Pancreas (tissue), 10 donors: Measurements from ENCODE around the gene CACNA1C. TPM values are rescaled to one million over a fixed set of nuclear protein-coding genes. Genes with fewer than 3 reads are reported as not detected.

Experiments
- ATAC-seq, 4 donors: fragments of 200-7000 bp; cut with Tn5 transposase; one replicate each; pipeline versions ENCODE4 v1.8.0 to v1.9.1; 2020; ENCODE audit warnings: mild to moderate bottlenecking in 4 of 4, moderate library complexity in 4 of 4
- DNase-seq, 6 donors: peaks; one replicate each; pipeline ENCODE4 v3.0.0-alpha.2; 2020
- FAIRE-seq: peaks from 2 replicates; lab custom pipeline; 2012; peaks lifted over from hg19 to GRCh38; lab: Jason Lieb, UNC
- H3K27ac ChIP-seq, 4 donors: fragments of 200-600 bp; sonication (generic); 1 replicate in 3 of 4; 2 replicates in 1 of 4; pipeline versions ENCODE4 v1.5.0 to v1.8.0; 2020
- H3K27me3 ChIP-seq, 4 donors: fragments of 200-600 bp; one replicate each; pipeline ENCODE4 v1.8.0; 2021
- H3K36me3 ChIP-seq, 3 donors: fragments of 200-600 bp; sonication (generic) in 1 of 3; one replicate each; pipeline versions ENCODE4 v1.5.0 to v1.8.0; 2020 to 2021
- H3K4me1 ChIP-seq, 3 donors: fragments of 200-600 bp; one replicate each; pipeline ENCODE4 v1.8.0; 2021
- H3K4me3 ChIP-seq, 4 donors: fragments of 200-600 bp; sonication (generic) in 2 of 4; one replicate each; pipeline versions ENCODE4 v1.5.0 to v1.8.0; 2020 to 2021
- H3K9me3 ChIP-seq, 4 donors: fragments of 200-600 bp; one replicate each; pipeline ENCODE4 v1.8.0; 2021
- WGBS, 2 donors: extraction: QIAGEN DNeasy Blood & Tissue Kit; methylation state at CpG; one replicate each; pipeline ENCODE4 v1.1.7; 2013; 5-methylcytosine and 5-hydroxymethylcytosine counted together
- intact Hi-C, 3 donors: fragments of 100-400 bp; cut with DNase I; formaldehyde crosslinking; loops; one replicate each; pipeline versions ENCODE4 v1.11.1 to v1.14.2; 2022
- polyA plus RNA-seq, 2 donors: library from polyadenylated mRNA; stranded (reverse); fragments of 200-250 nt; gene quantifications; one replicate each; pipeline ENCODE4 v1.2.3, GENCODE V29; 2013
- total RNA-seq, 6 donors: library from RNA; stranded (reverse); fragmentation: NEBNext Ultra II Directional in 4 of 6; extraction: Animal tissue kit (Norgen Biotek cat#: 25700) in 4 of 6; gene quantifications; one replicate each; pipeline versions ENCODE4 v1.2.1 to v1.2.4, GENCODE V29; 2021 to 2023
- TF ChIP-seq, protein P1 (sequence below), 4 donors: fragments of 200-600 bp; sonication (generic) in 3 of 4; IDR thresholded peaks; one replicate each; pipeline versions ENCODE4 v1.5.0 to v1.8.0; 2021; ENCODE audit warnings: antibody characterized with exemption in 4 of 4
- donor health status: healthy with polysubstance abuse.
- donor health status: DM: no; HTN: no; CAD: no; lungs with moderate emphysema.
- donor health status: DM: no; HTN: no; CAD: no.
- donor health status: control.
- donor health status: control.
- donor health status: Bipolar disorder and iron deficiency.
- donor health status: DM: yes; HTN: yes; CAD: no.
- donor health status: DM: no; HTN: no; CAD: no.
- donor health status: DM: no; HTN: no; CAD: no.
- donor health status: DM: yes; HTN: yes; CAD: no.

Gene CACNA1C
- total and polyA plus RNA-seq, 8 donors: 1.2 to 3.8 (median 2.3) TPM

DNA sequence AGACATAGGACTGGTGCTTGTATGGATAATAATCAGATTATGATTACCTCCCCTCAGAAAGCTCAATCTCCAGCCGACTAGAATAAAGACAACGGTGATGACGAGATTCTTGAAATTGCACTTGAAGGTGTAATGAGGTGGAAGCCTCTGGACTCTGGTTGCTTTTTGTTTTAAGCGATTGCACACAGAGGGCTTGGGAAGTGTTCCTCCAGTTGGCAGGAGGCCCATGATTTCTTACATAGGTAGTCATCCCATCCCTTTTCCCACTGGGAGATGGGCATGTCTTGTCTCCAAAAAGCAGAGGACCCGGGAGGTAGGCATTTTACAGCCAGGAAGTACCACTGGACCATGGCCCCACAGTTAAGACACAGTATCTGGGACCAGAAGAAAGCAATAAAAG, 576.3 kb downstream of the CACNA1C start:
- no peaks in the 10 kb centered on the region for H3K27me3 ChIP-seq
- intact Hi-C loops: no loop called here
- H3K36me3 ChIP-seq: no peaks in the 10 kb centered on the region
- DNase-seq: no peak
- H3K4me3 ChIP-seq: no peak overlapping the region
- no peaks in the 10 kb centered on the region for H3K9me3 ChIP-seq
- TF ChIP-seq, protein P1, sequence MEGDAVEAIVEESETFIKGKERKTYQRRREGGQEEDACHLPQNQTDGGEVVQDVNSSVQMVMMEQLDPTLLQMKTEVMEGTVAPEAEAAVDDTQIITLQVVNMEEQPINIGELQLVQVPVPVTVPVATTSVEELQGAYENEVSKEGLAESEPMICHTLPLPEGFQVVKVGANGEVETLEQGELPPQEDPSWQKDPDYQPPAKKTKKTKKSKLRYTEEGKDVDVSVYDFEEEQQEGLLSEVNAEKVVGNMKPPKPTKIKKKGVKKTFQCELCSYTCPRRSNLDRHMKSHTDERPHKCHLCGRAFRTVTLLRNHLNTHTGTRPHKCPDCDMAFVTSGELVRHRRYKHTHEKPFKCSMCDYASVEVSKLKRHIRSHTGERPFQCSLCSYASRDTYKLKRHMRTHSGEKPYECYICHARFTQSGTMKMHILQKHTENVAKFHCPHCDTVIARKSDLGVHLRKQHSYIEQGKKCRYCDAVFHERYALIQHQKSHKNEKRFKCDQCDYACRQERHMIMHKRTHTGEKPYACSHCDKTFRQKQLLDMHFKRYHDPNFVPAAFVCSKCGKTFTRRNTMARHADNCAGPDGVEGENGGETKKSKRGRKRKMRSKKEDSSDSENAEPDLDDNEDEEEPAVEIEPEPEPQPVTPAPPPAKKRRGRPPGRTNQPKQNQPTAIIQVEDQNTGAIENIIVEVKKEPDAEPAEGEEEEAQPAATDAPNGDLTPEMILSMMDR (IDR thresholded peaks at IDR 0.05): no peak
- FAIRE-seq: no peak
- H3K27ac ChIP-seq: no peak overlapping the region
- WGBS, 2 donors: 67 to 71% methylated on average over 5 of the region's 5 CpGs
- no peak for ATAC-seq
- H3K4me1 ChIP-seq: no peaks in the 10 kb centered on the region

GRCh38 chr12:2631653-2632350, 579.0 kb downstream of the CACNA1C start:
- Histone ChIP-seq H3K27ac (peak overlapping the region in 1 of 4 donors; percentile 8), H3K4me1 (no peaks in the 10 kb centered on the region), H3K4me3 (no peak overlapping the region), H3K36me3 (no peaks in the 10 kb centered on the region), H3K9me3 (no peaks in the 10 kb centered on the region), H3K27me3 (no peaks in the 10 kb centered on the region)
- TF ChIP-seq, protein P1 (IDR thresholded peaks at IDR 0.05): no peak
- DNase-seq (no peak), ATAC-seq (no peak), FAIRE-seq (no peak)
- WGBS, 2 donors: 69 to 78% methylated on average over 16 of the region's 16 CpGs
- intact Hi-C loops: no loop called here

DNA sequence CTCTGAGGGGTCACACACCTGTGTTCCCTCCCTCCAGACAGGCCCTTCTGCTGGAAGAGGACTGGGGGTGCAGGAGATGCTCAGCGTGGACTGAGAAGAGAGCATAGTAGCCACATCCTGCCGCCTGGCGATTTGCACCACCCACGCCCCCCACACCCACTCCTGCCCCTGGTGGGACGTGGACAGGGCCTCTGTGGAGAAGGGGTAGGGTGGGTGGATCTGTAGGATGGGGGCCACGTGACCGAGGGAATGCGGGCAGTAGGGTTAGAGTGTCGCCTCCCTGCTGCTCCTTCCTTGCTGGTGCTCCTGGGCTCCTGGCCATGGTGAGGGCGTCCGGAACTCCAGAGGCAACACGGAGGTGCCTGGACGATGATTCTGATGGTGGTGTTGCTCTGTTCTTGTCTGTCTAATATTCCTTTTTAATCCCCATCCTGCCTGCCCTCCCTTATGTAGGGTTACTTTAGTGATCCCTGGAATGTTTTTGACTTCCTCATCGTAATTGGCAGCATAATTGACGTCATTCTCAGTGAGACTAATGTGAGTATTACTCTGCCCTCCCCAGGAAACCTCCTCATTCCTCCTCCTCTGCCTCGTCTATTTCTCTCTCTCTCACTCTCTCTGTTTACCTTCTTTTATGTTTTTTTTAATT, 580.5 kb downstream of the CACNA1C start:
- TF ChIP-seq, protein P1 (IDR thresholded peaks at IDR 0.05): no peak
- FAIRE-seq (no peak), ATAC-seq (no peak), DNase-seq (no peak)
- H3K36me3 ChIP-seq: no peaks in the 10 kb centered on the region
- intact Hi-C loops: no loop called here
- H3K9me3 ChIP-seq: no peaks in the 10 kb centered on the region
- no peak overlapping the region for H3K4me3 ChIP-seq
- no peaks in the 10 kb centered on the region for H3K4me1 ChIP-seq
- 70 to 80% methylated on average over 16 of the region's 16 CpGs for WGBS, 2 donors
- no peaks in the 10 kb centered on the region for H3K27me3 ChIP-seq
- H3K27ac ChIP-seq: no peak overlapping the region

- H3K27ac ChIP-seq: no peak overlapping the region
- TF ChIP-seq, protein P1 (IDR thresholded peaks at IDR 0.05): no peak
- intact Hi-C loops: no loop called here
- H3K4me1 ChIP-seq: no peaks in the 10 kb centered on the region
- no peaks in the 10 kb centered on the region for H3K36me3 ChIP-seq
- H3K9me3 ChIP-seq: no peaks in the 10 kb centered on the region
- ATAC-seq (no peak), FAIRE-seq (no peak), DNase-seq (no peak)
- WGBS, 2 donors: 71 to 82% methylated on average over 15 of the region's 15 CpGs
- no peaks in the 10 kb centered on the region for H3K27me3 ChIP-seq
- no peak overlapping the region for H3K4me3 ChIP-seq
Observed at GRCh38 chr12:2633825-2634200, 581.0 kb downstream of the CACNA1C start.

- no peaks in the 10 kb centered on the region for H3K9me3 ChIP-seq
- TF ChIP-seq, protein P1 (IDR thresholded peaks at IDR 0.05): no peak
Observed at GRCh38 chr12:2634471-2634870, 581.7 kb downstream of the CACNA1C start.

More at GRCh38 chr12:2634471-2634870, 581.7 kb downstream of the CACNA1C start:
- 72 to 83% methylated on average over 2 of the region's 2 CpGs for WGBS, 2 donors
- no peaks in the 10 kb centered on the region for H3K4me1 ChIP-seq
- intact Hi-C loops: no loop called here
- DNase-seq (no peak), ATAC-seq (no peak), FAIRE-seq (no peak)
- H3K27me3 ChIP-seq: no peaks in the 10 kb centered on the region
- no peak overlapping the region for H3K27ac ChIP-seq
- no peaks in the 10 kb centered on the region for H3K36me3 ChIP-seq
- no peak overlapping the region for H3K4me3 ChIP-seq
